SK-N-SH (cell line): ENCODE results near the gene FHOD3. TPM values are rescaled to one million over a fixed set of nuclear protein-coding genes. Genes with fewer than 3 reads are reported as not detected.

Experiments used
- CTCF ChIA-PET: fragments of 300-600, 350-600 bp; formaldehyde crosslinking; extraction: SDS; loops from one replicate; lab custom pipeline; 2021; lab: Yijun Ruan, JAX
- POLR2A ChIA-PET: fragments of 350-600 bp; sonication (Branson Sonifier 250); formaldehyde crosslinking; extraction: SDS; loops from one replicate; lab custom pipeline; 2020; ENCODE audit warnings: antibody characterized with exemption, inconsistent platforms; lab: Yijun Ruan, JAX
- DNase-seq: peaks from one replicate; pipeline ENCODE4 v3.0.0; 2012
- H2AFZ ChIP-seq: fragments of 200-600 bp; sonication (generic); 2 replicates; pipeline ENCODE4 v1.8.1; 2016; ENCODE audit warnings: antibody characterized with exemption, mild to moderate bottlenecking, low read depth
- H3F3A ChIP-seq: fragments of 200-600 bp; sonication (generic); replicated peaks from 2 replicates; pipeline ENCODE3; 2016; ENCODE audit warnings: antibody characterized with exemption, mild to moderate bottlenecking; ENCODE audit not compliant: insufficient read depth
- H3K27ac ChIP-seq, 2 experiments: fragments of 200-500 bp in 1 of 2; fragments of 200-600 bp in 1 of 2; sonication (Bioruptor generic) in 1 of 2; sonication (generic), shearing (Covaris generic) in 1 of 2; 2 replicates each; pipeline versions ENCODE4 v1.5.1 to v1.6.1; 2014 to 2016; ENCODE audit warnings: low read depth in 2 of 2, inconsistent platforms in 1 of 2, low read length in 1 of 2, mild to moderate bottlenecking in 1 of 2, mixed read lengths in 1 of 2
- H3K27me3 ChIP-seq: fragments of 200-600 bp; sonication (generic), shearing (Covaris generic); 2 replicates; pipeline ENCODE4 v1.6.1; 2016; ENCODE audit warnings: mixed run types; ENCODE audit not compliant: insufficient read depth
- H3K36me3 ChIP-seq, 2 experiments: fragments of 200-500 bp in 1 of 2; fragments of 200-600 bp in 1 of 2; sonication (Bioruptor generic) in 1 of 2; sonication (generic) in 1 of 2; replicated peaks in 1 of 2; 2 replicates each; pipeline versions ENCODE3 to v1.5.1; 2014 to 2016; ENCODE audit warnings: low read length in 1 of 2, mild to moderate bottlenecking in 1 of 2; ENCODE audit not compliant: insufficient read depth in 2 of 2, control insufficient read depth in 1 of 2
- H3K4me1 ChIP-seq, 2 experiments: fragments of 200-500 bp in 1 of 2; fragments of 200-600 bp in 1 of 2; sonication (Bioruptor generic) in 1 of 2; sonication (generic), shearing (Covaris generic) in 1 of 2; 2 replicates each; pipeline versions ENCODE4 v1.5.1 to v1.6.1; 2014 to 2016; ENCODE audit warnings: low read depth in 1 of 2, low read length in 1 of 2, mixed run types in 1 of 2; ENCODE audit not compliant: insufficient read depth in 2 of 2, control insufficient read depth in 1 of 2
- H3K4me2 ChIP-seq: fragments of 200-600 bp; sonication (generic), shearing (Covaris generic); 2 replicates; pipeline ENCODE4 v1.6.1; 2017; ENCODE audit warnings: mixed run types
- H3K4me3 ChIP-seq, 2 experiments: fragments of 200-500 bp in 1 of 2; fragments of 200-600 bp in 1 of 2; sonication (Bioruptor generic) in 1 of 2; sonication (generic), shearing (Covaris generic) in 1 of 2; 2 replicates each; pipeline versions ENCODE4 v1.5.1 to v1.8.1; 2014 to 2016; ENCODE audit warnings: low read depth in 2 of 2, inconsistent platforms in 1 of 2, low read length in 1 of 2, mild to moderate bottlenecking in 1 of 2, mixed read lengths in 1 of 2, moderate library complexity in 1 of 2
- H3K79me2 ChIP-seq: fragments of 200-600 bp; sonication (generic); 2 replicates; pipeline ENCODE4 v1.8.1; 2017; ENCODE audit warnings: mild to moderate bottlenecking; ENCODE audit not compliant: insufficient read depth
- H3K9ac ChIP-seq: fragments of 200-600 bp; sonication (generic); 2 replicates; pipeline ENCODE4 v1.6.1; 2017; ENCODE audit warnings: mixed run types
- H3K9me2 ChIP-seq: fragments of 200-600 bp; sonication (generic); 2 replicates; pipeline ENCODE4 v1.6.1; 2017; ENCODE audit warnings: mixed run types
- H3K9me3 ChIP-seq: fragments of 200-600 bp; sonication (generic); 2 replicates; pipeline ENCODE4 v1.6.1; 2017; ENCODE audit warnings: mixed run types, mild to moderate bottlenecking, moderate library complexity
- H4K20me1 ChIP-seq: fragments of 200-600 bp; sonication (generic); 2 replicates; pipeline ENCODE4 v1.6.1; 2017; ENCODE audit warnings: mild to moderate bottlenecking, mixed run types; ENCODE audit not compliant: insufficient read depth
- CHD2 ChIP-seq: fragments of 150-350 bp; IDR thresholded peaks from 2 replicates; pipeline ENCODE4 v1.6.1; 2018; ENCODE audit warnings: low read length; ENCODE audit not compliant: partially characterized antibody
- EP300 ChIP-seq, 2 experiments: IDR thresholded peaks; 2 replicates each; pipeline versions ENCODE4 v1.4.0 to v1.6.1; 2012; ENCODE audit warnings: borderline replicate concordance in 1 of 2, low read depth in 1 of 2, low read length in 1 of 2
- FOXJ3 ChIP-seq: sonication (generic); formaldehyde crosslinking; IDR thresholded peaks from 2 replicates; pipeline ENCODE4 v1.5.1; 2020; ENCODE audit warnings: mild to moderate bottlenecking, missing genetic modification reagents
- GATA2 ChIP-seq: sonication (generic); formaldehyde crosslinking; IDR thresholded peaks from 2 replicates; pipeline ENCODE4 v1.5.0; 2020; ENCODE audit warnings: mild to moderate bottlenecking, missing genetic modification reagents
- IRF3 ChIP-seq: fragments of 150-350 bp; IDR thresholded peaks from 2 replicates; pipeline ENCODE4 v1.6.1; 2016; ENCODE audit warnings: mild to moderate bottlenecking, low read depth, low read length
- JUND ChIP-seq: IDR thresholded peaks from 2 replicates; pipeline ENCODE4 v1.4.0; 2012
- MXI1 ChIP-seq: IDR thresholded peaks from 2 replicates; pipeline ENCODE4 v1.6.1; 2012; ENCODE audit warnings: mild to moderate bottlenecking, low read depth, low read length, improper control_type of control experiment
- NFIC ChIP-seq: IDR thresholded peaks from 2 replicates; pipeline ENCODE4 v1.4.0; 2012; ENCODE audit warnings: borderline replicate concordance
- PBX3 ChIP-seq: IDR thresholded peaks from 2 replicates; pipeline ENCODE4; 2012
- POLR2AphosphoS5 ChIP-seq: IDR thresholded peaks from 2 replicates; pipeline ENCODE4 v1.6.1; 2012; ENCODE audit warnings: low read depth, low read length
- RAD21 ChIP-seq: IDR thresholded peaks from 2 replicates; pipeline ENCODE4 v1.6.1; 2012; ENCODE audit warnings: mild to moderate bottlenecking, low read length
- RCOR1 ChIP-seq: fragments of 150-350 bp; IDR thresholded peaks from 2 replicates; pipeline ENCODE4 v1.6.1; 2017; ENCODE audit warnings: antibody characterized with exemption, low read length
- REST ChIP-seq: IDR thresholded peaks from 2 replicates; pipeline ENCODE4 v1.6.1; 2012; ENCODE audit warnings: mild to moderate bottlenecking, low read depth, low read length, moderate library complexity
- RFX5 ChIP-seq: IDR thresholded peaks from 2 replicates; pipeline ENCODE4 v1.6.1; 2012; ENCODE audit warnings: mild to moderate bottlenecking, improper control_type of control experiment, low read length
- SMC3 ChIP-seq: IDR thresholded peaks from 2 replicates; pipeline ENCODE4 v1.6.1; 2012; ENCODE audit warnings: low read depth, low read length, improper control_type of control experiment
- TAF1 ChIP-seq: IDR thresholded peaks from 2 replicates; pipeline ENCODE4 v1.6.1; 2012; ENCODE audit warnings: low read depth, mild to moderate bottlenecking, low read length, moderate library complexity, borderline replicate concordance
- TCF12 ChIP-seq: IDR thresholded peaks from 2 replicates; pipeline ENCODE4 v1.4.0; 2012
- TEAD4 ChIP-seq: IDR thresholded peaks from 2 replicates; pipeline ENCODE4 v1.4.0; 2012; ENCODE audit warnings: mild to moderate bottlenecking, borderline replicate concordance; ENCODE audit not compliant: insufficient read depth
- WGBS: methylation state at CpG from one replicate; pipeline ENCODE4 v1.1.6; 2017; ENCODE audit warnings: low lambda C conversion rate; 5-methylcytosine and 5-hydroxymethylcytosine counted together
- polyA plus RNA-seq, 3 experiments: library from polyadenylated mRNA; depleted of rRNA; stranded (reverse); fragments of >200 nt; gene quantifications; 2 replicates each; pipeline ENCODE4 v1.2.3, GENCODE V29; 2012
- TF ChIP-seq, protein P1 (sequence below): fragments of 200-600 bp; sonication (generic); IDR thresholded peaks from 2 replicates; pipeline ENCODE4 v1.6.1; 2017; ENCODE audit warnings: antibody characterized with exemption, mild to moderate bottlenecking, moderate library complexity
- TF ChIP-seq, protein P2 (sequence below): IDR thresholded peaks from 2 replicates; pipeline ENCODE4 v1.4.0; 2012; ENCODE audit warnings: low read depth, borderline replicate concordance

Gene FHOD3
- polyA plus RNA-seq, 1 of the 3 experiments (the other 2 are of a cell fraction) = 10.9 TPM

DNA sequence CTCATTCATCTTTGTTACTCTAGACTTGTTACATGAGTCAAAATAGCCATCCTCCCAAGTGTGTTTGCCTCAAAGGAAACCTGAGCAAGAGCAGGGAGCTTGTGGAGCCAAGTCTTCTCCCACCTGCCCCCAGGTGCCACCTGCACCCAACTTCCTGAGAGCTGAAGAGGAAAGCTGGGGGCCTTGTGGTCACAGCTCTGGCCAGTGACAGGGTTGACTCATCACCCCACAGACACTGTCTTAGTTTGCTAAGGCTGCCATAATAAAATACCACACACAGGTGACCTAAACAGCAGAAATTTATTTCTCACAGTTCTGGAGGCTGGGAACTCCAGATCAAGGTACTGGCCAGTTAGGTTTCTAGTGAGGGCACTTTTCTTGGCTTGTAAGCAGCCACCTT lies 431.7 kb downstream of the FHOD3 start:
- CTCF ChIA-PET = interaction anchor here (1.3 kb wide), 1 partner anchor 41 kb away, joined by 5 read pairs; no protein-coding TSS in a partner anchor
- Histone ChIP-seq H3K27me3 (no peaks in the 10 kb centered on the region), H3K79me2 (no peaks in the 10 kb centered on the region), H3F3A (no peaks in the 10 kb centered on the region), H2AFZ (no peak overlapping the region), H3K4me2 (no peak overlapping the region), H4K20me1 (no peaks in the 10 kb centered on the region), H3K9me3 (no peaks in the 10 kb centered on the region), H3K27ac (no peak overlapping the region), H3K4me3 (no peak overlapping the region)
- TF ChIP-seq TEAD4 (no peak), POLR2AphosphoS5 (no peak), PBX3 (no peak), GATA2 (CRISPR knock-in tag) (no peak), RFX5 (no peak), RCOR1 (no peak), IRF3 (no peak), SMC3 (no peak), EP300 (IDR thresholded peaks at IDR 0.05; ENCODE audit: borderline replicate concordance in 1 of 2, low read depth in 1 of 2, low read length in 1 of 2) (no peak), TAF1 (no peak), NFIC (no peak), FOXJ3 (CRISPR knock-in tag) (no peak), RAD21 (no peak)
- TF ChIP-seq, protein P1, sequence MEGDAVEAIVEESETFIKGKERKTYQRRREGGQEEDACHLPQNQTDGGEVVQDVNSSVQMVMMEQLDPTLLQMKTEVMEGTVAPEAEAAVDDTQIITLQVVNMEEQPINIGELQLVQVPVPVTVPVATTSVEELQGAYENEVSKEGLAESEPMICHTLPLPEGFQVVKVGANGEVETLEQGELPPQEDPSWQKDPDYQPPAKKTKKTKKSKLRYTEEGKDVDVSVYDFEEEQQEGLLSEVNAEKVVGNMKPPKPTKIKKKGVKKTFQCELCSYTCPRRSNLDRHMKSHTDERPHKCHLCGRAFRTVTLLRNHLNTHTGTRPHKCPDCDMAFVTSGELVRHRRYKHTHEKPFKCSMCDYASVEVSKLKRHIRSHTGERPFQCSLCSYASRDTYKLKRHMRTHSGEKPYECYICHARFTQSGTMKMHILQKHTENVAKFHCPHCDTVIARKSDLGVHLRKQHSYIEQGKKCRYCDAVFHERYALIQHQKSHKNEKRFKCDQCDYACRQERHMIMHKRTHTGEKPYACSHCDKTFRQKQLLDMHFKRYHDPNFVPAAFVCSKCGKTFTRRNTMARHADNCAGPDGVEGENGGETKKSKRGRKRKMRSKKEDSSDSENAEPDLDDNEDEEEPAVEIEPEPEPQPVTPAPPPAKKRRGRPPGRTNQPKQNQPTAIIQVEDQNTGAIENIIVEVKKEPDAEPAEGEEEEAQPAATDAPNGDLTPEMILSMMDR = no peak
- TF ChIP-seq, all 33 proteins: peak for 0
- Histone ChIP-seq H3K9ac (no peak overlapping the region), H3K4me1 (peaks cover 0 to 13% of the 10 kb centered on the region in 2 experiments; a peak in 2 of 4 replicates), H3K9me2 (no peaks in the 10 kb centered on the region), H3K36me3 (peaks cover 0 to 14% of the 10 kb centered on the region in 2 experiments)
- DNase-seq = no peak
- POLR2A ChIA-PET = no interaction called here

GRCh38 chr18:36732264-36732663 lies 434.8 kb downstream of the FHOD3 start:
- H3K9me3 ChIP-seq = no peaks in the 10 kb centered on the region
- H3K9me2 ChIP-seq = no peaks in the 10 kb centered on the region
- POLR2A ChIA-PET = no interaction called here
- no peaks in the 10 kb centered on the region for H4K20me1 ChIP-seq
- DNase-seq = no peak
- no peak overlapping the region for H3K4me2 ChIP-seq
- H3F3A ChIP-seq = no peaks in the 10 kb centered on the region
- TF ChIP-seq RCOR1 (no peak), MXI1 (no peak), EP300 (IDR thresholded peaks at IDR 0.05; ENCODE audit: borderline replicate concordance in 1 of 2, low read depth in 1 of 2, low read length in 1 of 2) (no peak), JUND (no peak), REST (no peak), TCF12 (no peak), FOXJ3 (CRISPR knock-in tag) (no peak), CHD2 (no peak)
- TF ChIP-seq, protein P2, sequence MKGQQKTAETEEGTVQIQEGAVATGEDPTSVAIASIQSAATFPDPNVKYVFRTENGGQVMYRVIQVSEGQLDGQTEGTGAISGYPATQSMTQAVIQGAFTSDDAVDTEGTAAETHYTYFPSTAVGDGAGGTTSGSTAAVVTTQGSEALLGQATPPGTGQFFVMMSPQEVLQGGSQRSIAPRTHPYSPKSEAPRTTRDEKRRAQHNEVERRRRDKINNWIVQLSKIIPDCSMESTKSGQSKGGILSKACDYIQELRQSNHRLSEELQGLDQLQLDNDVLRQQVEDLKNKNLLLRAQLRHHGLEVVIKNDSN = no peak
- no peak overlapping the region for H3K9ac ChIP-seq
- CTCF ChIA-PET = interaction anchor here (1.4 to 1.6 kb wide), 2 partner anchors 10 to 44 kb away, joined by 4 read pairs; no protein-coding TSS in a partner anchor
- H3K27ac ChIP-seq = no peak overlapping the region; a peak in 1 of 4 replicates
- no peak overlapping the region for H2AFZ ChIP-seq
- H3K27me3 ChIP-seq = no peaks in the 10 kb centered on the region
- no peaks in the 10 kb centered on the region for H3K79me2 ChIP-seq
- H3K36me3 ChIP-seq = peaks cover 0 to 18% of the 10 kb centered on the region in 2 experiments
- peaks cover 0 to 28% of the 10 kb centered on the region in 2 experiments; a peak in 2 of 4 replicates for H3K4me1 ChIP-seq
- no peak overlapping the region; a peak in 1 of 4 replicates for H3K4me3 ChIP-seq
- WGBS = 67% methylated on average over 5 of the region's 5 CpGs
